CD14-positive monocyte (primary cell): Measurements from ENCODE around the gene GRIN2A. TPM values are rescaled to one million over a fixed set of nuclear protein-coding genes. Genes with fewer than 3 reads are reported as not detected.
A peak's percentile ranks its signal among the peaks of the same experiment; 100 is the strongest.

Experiments
- DNase-seq, 3 donors: peaks; one replicate each; pipeline ENCODE4 v3.0.0-alpha.2; 2011 to 2022
- H2AFZ ChIP-seq: 2 replicates; pipeline ENCODE4 v1.6.0; 2012; ENCODE audit warnings: mild to moderate bottlenecking, low read depth, low read length, inconsistent platforms; ENCODE audit not compliant: insufficient read depth, poor library complexity, severe bottlenecking
- H3K27ac ChIP-seq, 2 donors: 1 replicate in 1 of 2; 2 replicates in 1 of 2; pipeline ENCODE4 v1.5.1; 2012 to 2013; ENCODE audit warnings: low read length in 2 of 2, control low read depth in 1 of 2, inconsistent platforms in 1 of 2, low read depth in 1 of 2, mild to moderate bottlenecking in 1 of 2
- H3K27me3 ChIP-seq, 2 donors: one replicate each; pipeline versions ENCODE4 v1.6.0 to v1.6.1; 2011 to 2013; ENCODE audit warnings: low read length in 2 of 2; ENCODE audit not compliant: control insufficient read depth in 2 of 2, insufficient read depth in 2 of 2
- H3K36me3 ChIP-seq, 2 donors: replicated peaks in 1 of 2; 1 replicate in 1 of 2; 2 replicates in 1 of 2; pipeline versions ENCODE4 v1.5.1 to v1.6.1; 2012 to 2013; ENCODE audit warnings: low read length in 2 of 2, control low read depth in 1 of 2, inconsistent platforms in 1 of 2, mild to moderate bottlenecking in 1 of 2; ENCODE audit not compliant: insufficient read depth in 2 of 2, control insufficient read depth in 1 of 2
- H3K4me1 ChIP-seq, 2 donors: 1 replicate in 1 of 2; 2 replicates in 1 of 2; pipeline versions ENCODE4 v1.5.1 to v1.6.1; 2012 to 2013; ENCODE audit warnings: low read length in 2 of 2, control low read depth in 1 of 2, inconsistent platforms in 1 of 2, mild to moderate bottlenecking in 1 of 2, moderate library complexity in 1 of 2; ENCODE audit not compliant: insufficient read depth in 2 of 2, control insufficient read depth in 1 of 2
- H3K4me2 ChIP-seq: replicated peaks from 2 replicates; pipeline ENCODE3; 2012; ENCODE audit warnings: low read length, moderate library complexity, mild to moderate bottlenecking; ENCODE audit not compliant: poor library complexity, severe bottlenecking; ENCODE audit errors: extremely low read depth
- H3K4me3 ChIP-seq, 3 experiments: fragments of 200-600 bp in 1 of 3; sonication (generic) in 1 of 3; replicated peaks in 1 of 3; 1 replicate in 2 of 3; 2 replicates in 1 of 3; pipeline ENCODE4 v1.5.1; 2011 to 2013; ENCODE audit warnings: low read length in 3 of 3, mild to moderate bottlenecking in 3 of 3, control low read depth in 2 of 3, low read depth in 2 of 3, inconsistent platforms in 1 of 3, moderate library complexity in 1 of 3
- H3K79me2 ChIP-seq: 2 replicates; pipeline ENCODE4 v1.6.0; 2012; ENCODE audit warnings: mild to moderate bottlenecking, control low read depth, inconsistent platforms, low read length, moderate library complexity; ENCODE audit not compliant: insufficient read depth
- H3K9ac ChIP-seq: 2 replicates; pipeline ENCODE4 v1.6.0; 2017; ENCODE audit warnings: low read length, mild to moderate bottlenecking; ENCODE audit not compliant: insufficient read depth, poor library complexity, severe bottlenecking
- H3K9me3 ChIP-seq, 2 donors: replicated peaks in 1 of 2; 1 replicate in 1 of 2; 2 replicates in 1 of 2; pipeline versions ENCODE4 v1.5.1 to v1.6.1; 2012 to 2013; ENCODE audit warnings: low read length in 2 of 2, control low read depth in 1 of 2; ENCODE audit not compliant: control insufficient read depth in 1 of 2, insufficient read depth in 1 of 2
- H4K20me1 ChIP-seq: 2 replicates; pipeline ENCODE4 v1.6.0; 2012; ENCODE audit warnings: mild to moderate bottlenecking, low read length, control low read depth, moderate library complexity; ENCODE audit not compliant: insufficient read depth
- H3K27ac Mint-ChIP-seq, 7 donors: one replicate each; pipeline ENCODE4 v1.8.0; 2020; ENCODE audit warnings: mild to moderate bottlenecking in 7 of 7, mixed read lengths in 7 of 7, moderate library complexity in 6 of 7, inconsistent platforms in 2 of 7
- H3K27me3 Mint-ChIP-seq, 3 donors: one replicate each; pipeline ENCODE4 v1.8.0; 2021 to 2022; ENCODE audit warnings: low read depth in 3 of 3, mild to moderate bottlenecking in 3 of 3, mixed read lengths in 3 of 3, moderate library complexity in 3 of 3, inconsistent platforms in 1 of 3
- H3K36me3 Mint-ChIP-seq, 2 donors: one replicate each; pipeline ENCODE4 v1.8.0; 2020; ENCODE audit warnings: mixed read lengths in 2 of 2, inconsistent platforms in 1 of 2, mild to moderate bottlenecking in 1 of 2
- H3K4me1 Mint-ChIP-seq: one replicate; pipeline ENCODE4 v1.8.0; 2020; ENCODE audit warnings: mild to moderate bottlenecking, mixed read lengths
- H3K4me3 Mint-ChIP-seq, 2 donors: one replicate each; pipeline ENCODE4 v1.8.0; 2020; ENCODE audit warnings: mild to moderate bottlenecking in 2 of 2, mixed read lengths in 2 of 2, moderate library complexity in 1 of 2
- H3K9me3 Mint-ChIP-seq, 7 donors: one replicate each; pipeline ENCODE4 v1.8.0; 2020 to 2022; ENCODE audit warnings: mixed read lengths in 7 of 7, mild to moderate bottlenecking in 6 of 7, moderate library complexity in 6 of 7, inconsistent platforms in 2 of 7
- WGBS: methylation state at CpG from one replicate; pipeline ENCODE4 v1.1.5; 2013; ENCODE audit warnings: missing lambda C conversion rate; ENCODE audit not compliant: insufficient coverage; 5-methylcytosine and 5-hydroxymethylcytosine counted together
- intact Hi-C, 2 donors: fragments of 100-400 bp; cut with micrococcal nuclease; formaldehyde crosslinking; loops; one replicate each; pipeline versions ENCODE4 v1.15.0 to v1.15.1; 2023
- polyA plus RNA-seq, 3 donors: library from polyadenylated mRNA; depleted of rRNA in 1 of 3; unstranded in 2 of 3; stranded (reverse) in 1 of 3; fragments of 300-500 nt in 2 of 3; fragments of >200 nt in 1 of 3; fragmentation: Illumina TruSeq in 2 of 3; gene quantifications; 1 replicate in 2 of 3; 2 replicates in 1 of 3; pipeline ENCODE4 v1.2.3, GENCODE V29; 2012 to 2021
- TF ChIP-seq, protein P1 (sequence below): fragments of 200-600 bp; IDR thresholded peaks from one replicate; pipeline ENCODE4 v1.8.0; 2022; ENCODE audit warnings: antibody characterized with exemption, mild to moderate bottlenecking

Gene GRIN2A
- polyA plus RNA-seq, 3 donors: not detected

- no peak overlapping the region for H3K27ac ChIP-seq
- no peaks in the 10 kb centered on the region for H4K20me1 ChIP-seq
- peaks cover 4 to 14% (median 6%) of the 10 kb centered on the region in 3 donors for H3K27me3 Mint-ChIP-seq
- no peaks in the 10 kb centered on the region for H3K36me3 Mint-ChIP-seq
- no peaks in the 10 kb centered on the region for H3K36me3 ChIP-seq
- TF ChIP-seq, protein P1, sequence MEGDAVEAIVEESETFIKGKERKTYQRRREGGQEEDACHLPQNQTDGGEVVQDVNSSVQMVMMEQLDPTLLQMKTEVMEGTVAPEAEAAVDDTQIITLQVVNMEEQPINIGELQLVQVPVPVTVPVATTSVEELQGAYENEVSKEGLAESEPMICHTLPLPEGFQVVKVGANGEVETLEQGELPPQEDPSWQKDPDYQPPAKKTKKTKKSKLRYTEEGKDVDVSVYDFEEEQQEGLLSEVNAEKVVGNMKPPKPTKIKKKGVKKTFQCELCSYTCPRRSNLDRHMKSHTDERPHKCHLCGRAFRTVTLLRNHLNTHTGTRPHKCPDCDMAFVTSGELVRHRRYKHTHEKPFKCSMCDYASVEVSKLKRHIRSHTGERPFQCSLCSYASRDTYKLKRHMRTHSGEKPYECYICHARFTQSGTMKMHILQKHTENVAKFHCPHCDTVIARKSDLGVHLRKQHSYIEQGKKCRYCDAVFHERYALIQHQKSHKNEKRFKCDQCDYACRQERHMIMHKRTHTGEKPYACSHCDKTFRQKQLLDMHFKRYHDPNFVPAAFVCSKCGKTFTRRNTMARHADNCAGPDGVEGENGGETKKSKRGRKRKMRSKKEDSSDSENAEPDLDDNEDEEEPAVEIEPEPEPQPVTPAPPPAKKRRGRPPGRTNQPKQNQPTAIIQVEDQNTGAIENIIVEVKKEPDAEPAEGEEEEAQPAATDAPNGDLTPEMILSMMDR: no peak
- H3K9me3 Mint-ChIP-seq: peaks cover 0 to 5% (median 0%) of the 10 kb centered on the region in 7 donors
- intact Hi-C loops: no loop called here
- H3K4me1 ChIP-seq: no peaks in the 10 kb centered on the region
- H3K4me2 ChIP-seq: no peak overlapping the region
- H2AFZ ChIP-seq: no peak overlapping the region
- no peak overlapping the region for H3K4me3 ChIP-seq
- no peaks in the 10 kb centered on the region for H3K27me3 ChIP-seq
- no peaks in the 10 kb centered on the region for H3K79me2 ChIP-seq
- no peak overlapping the region for H3K9ac ChIP-seq
- no peak overlapping the region for H3K4me3 Mint-ChIP-seq
- H3K9me3 ChIP-seq: no peaks in the 10 kb centered on the region
- no peak for DNase-seq
- H3K4me1 Mint-ChIP-seq: no peaks in the 10 kb centered on the region
- no CpG with 5 or more reads among the region's 1 CpG for whole genome bisulfite sequencing
- H3K27ac Mint-ChIP-seq: peak overlapping the region in 1 of 7 donors; percentile 31
Observed at GRCh38 chr16:10162981-10163380, 19.2 kb downstream of the GRIN2A start.

- H3K79me2 ChIP-seq: no peaks in the 10 kb centered on the region
- no peak for DNase-seq
- H3K27me3 ChIP-seq: no peaks in the 10 kb centered on the region
- TF ChIP-seq, protein P1: no peak
- H3K36me3 ChIP-seq: no peaks in the 10 kb centered on the region
- no peaks in the 10 kb centered on the region for H3K4me1 Mint-ChIP-seq
- no peak overlapping the region for H3K4me3 Mint-ChIP-seq
- H3K4me3 ChIP-seq: no peak overlapping the region
- H3K9me3 Mint-ChIP-seq: peaks cover 0 to 5% (median 2%) of the 10 kb centered on the region in 7 donors
- no peak overlapping the region for H2AFZ ChIP-seq
- H3K27me3 Mint-ChIP-seq: peaks cover 3 to 7% (median 5%) of the 10 kb centered on the region in 3 donors
- no peak overlapping the region for H3K4me2 ChIP-seq
- no peak overlapping the region for H3K27ac ChIP-seq
- H4K20me1 ChIP-seq: no peaks in the 10 kb centered on the region
- no peak overlapping the region for H3K9ac ChIP-seq
- intact Hi-C loops: no loop called here
- 86% methylated on average over 1 of the region's 4 CpGs for WGBS
- H3K9me3 ChIP-seq: no peaks in the 10 kb centered on the region
- no peaks in the 10 kb centered on the region for H3K4me1 ChIP-seq
- no peak overlapping the region for H3K27ac Mint-ChIP-seq
- H3K36me3 Mint-ChIP-seq: no peaks in the 10 kb centered on the region
Observed at GRCh38 chr16:10156099-10156498, 26.1 kb downstream of the GRIN2A start.
